Epidermal melanocyte (primary cell): ENCODE measurements around the gene ISCA2.
"Not testable (repeated sequence)": the region's sequence is repeated elsewhere in the genome, so short reads cannot be mapped to it uniquely, and the experiment has no call there.

Experiments
- DNase-seq: peaks from one replicate; pipeline ENCODE4 v3.0.0; 2011; ENCODE audit warnings: low spot score; ENCODE audit not compliant: insufficient read length

The ISCA2 gene

DNA sequence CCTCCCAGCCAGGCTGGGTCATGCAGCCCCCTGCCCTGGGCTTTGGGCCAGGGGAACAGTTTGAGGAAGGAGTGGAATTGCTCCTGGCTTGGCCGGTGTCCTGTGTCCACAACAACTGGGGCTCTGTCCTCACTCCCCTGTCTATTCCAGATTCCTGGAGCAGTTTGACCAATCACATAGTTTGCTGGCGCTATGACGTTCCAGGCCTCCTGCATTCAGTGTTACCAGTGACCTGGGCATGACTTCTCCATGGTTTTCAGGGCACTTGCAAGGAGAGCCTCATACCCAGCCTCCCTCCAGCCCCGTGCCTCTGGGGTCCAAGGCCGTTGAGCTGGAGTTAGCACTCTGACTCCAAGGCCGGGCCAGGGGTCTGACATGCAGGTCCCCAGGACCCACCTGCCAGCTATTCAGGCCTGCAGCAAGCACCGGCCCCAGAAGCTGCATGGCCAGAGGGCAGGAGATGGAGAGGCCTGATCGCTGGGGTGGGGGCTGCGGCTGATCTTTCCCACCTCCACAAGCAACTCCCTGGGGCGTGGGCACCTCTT, 34.2 kb downstream of the ISCA2 start:
- no peak for DNase-seq

DNA sequence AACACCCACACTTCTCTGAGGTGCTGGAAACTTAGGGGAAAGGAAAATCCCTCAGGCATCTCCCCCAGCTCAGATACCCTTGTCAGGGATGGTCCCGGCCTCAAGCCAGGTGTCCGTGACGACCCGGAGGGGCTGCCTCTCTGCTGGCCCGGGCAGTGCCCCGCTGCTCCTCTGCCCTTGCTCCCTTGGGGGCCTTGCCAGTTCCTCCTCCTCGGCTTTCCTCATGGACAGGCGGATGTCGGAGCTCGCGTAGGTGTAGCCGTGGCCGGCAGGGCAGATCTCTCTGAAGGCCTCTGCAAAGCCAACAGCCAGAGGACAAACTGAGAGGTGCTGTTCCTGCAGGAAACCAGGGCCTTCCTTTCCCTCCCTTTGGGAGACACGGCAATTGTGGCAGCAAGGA, 34.8 kb downstream of the ISCA2 start:
- DNase-seq: no peak

DNA sequence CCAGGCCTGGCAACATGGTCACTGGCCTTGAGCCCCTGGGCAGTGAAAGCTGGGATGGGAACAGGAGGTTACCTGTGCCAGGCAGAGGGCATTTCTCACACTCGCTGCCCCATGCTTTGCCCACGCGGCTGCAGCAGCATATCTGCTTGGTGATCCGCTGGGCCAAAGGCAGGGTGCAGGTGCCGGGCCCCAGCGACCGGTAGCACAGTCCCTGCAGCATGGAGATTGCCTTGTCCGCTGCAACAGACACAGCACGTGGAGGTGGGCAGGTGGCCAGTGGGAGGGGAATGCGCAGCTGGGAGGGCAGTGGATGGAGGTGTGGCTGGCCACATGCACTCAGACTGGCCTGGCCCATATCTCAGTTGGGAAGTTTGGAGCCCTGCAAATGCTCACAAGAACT, 35.3 kb downstream of the ISCA2 start:
- no peak for DNase-seq

- no peak for DNase-seq
Observed at GRCh38 chr14:74531006-74531405, 37.4 kb downstream of the ISCA2 start.

DNA sequence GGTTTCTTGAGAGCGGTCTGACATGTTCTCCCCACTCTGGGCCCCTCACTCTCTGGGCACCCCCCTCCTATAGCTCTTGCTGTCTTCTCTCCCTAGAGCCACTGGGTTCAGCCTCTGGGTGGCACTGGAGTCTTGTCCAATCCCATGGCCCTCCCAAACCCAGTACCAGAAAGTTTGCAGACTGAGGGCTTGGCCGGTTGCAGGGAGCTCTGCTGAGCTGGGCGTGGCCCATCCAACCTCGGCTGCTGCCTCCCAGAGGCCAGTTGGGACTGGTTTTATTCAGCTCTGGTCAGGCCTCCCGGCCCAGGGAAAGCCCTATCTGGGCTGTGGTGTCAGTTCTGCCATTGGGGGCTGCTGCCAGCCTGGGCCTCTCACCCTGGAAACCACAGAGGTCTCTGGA, 37.9 kb downstream of the ISCA2 start:
- no peak for DNase-seq

DNA sequence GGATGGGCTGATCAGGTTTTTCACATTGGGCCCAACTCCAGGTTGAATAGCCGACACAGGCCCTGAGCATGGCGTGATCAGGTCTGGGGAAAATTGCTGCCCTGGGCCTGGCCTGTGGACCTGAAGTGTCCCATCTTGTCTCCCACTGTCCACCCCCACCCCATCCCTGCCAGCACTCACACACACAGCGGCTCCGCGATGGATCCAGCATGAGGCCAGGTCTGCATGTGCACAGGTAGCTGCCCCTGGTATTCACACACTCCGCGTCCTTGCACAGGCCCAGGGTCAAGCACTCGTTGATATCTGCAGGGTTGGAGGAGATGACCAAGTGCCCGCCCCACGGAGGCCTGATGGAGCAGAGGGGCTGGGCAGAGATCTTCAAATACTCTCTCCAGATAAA, 38.7 kb downstream of the ISCA2 start:
- DNase-seq: no peak

- no peak for DNase-seq
Observed at GRCh38 chr14:74533576-74533975, 40.0 kb downstream of the ISCA2 start.

- no peak for DNase-seq
Observed at GRCh38 chr14:74535756-74536325, 42.3 kb downstream of the ISCA2 start.

- DNase-seq: not testable (repeated sequence)
Observed at GRCh38 chr14:74536336-74536735, 42.8 kb downstream of the ISCA2 start.

GRCh38 chr14:74538411-74539391, 45.1 kb downstream of the ISCA2 start:
- no peak for DNase-seq

DNA sequence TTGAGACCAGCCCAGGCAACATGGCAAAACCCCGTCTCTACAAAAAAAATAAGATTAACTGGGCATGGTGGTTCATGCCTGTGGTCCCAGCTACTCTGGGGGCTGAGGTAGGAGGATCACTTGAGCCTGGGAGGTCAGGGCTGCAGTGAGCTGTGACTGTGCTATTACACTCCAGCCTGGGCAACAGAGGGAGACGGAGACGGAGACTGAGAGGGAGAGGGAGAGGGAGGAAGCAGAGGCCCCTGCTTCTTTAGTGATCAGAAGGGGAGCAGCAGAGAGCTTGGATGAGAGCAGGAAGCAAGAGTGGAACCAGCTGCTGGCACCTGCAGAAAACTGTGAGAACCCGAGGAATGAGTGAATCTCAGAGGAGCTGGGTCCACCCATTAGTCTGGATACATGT, 45.9 kb downstream of the ISCA2 start:
- no peak for DNase-seq

DNA sequence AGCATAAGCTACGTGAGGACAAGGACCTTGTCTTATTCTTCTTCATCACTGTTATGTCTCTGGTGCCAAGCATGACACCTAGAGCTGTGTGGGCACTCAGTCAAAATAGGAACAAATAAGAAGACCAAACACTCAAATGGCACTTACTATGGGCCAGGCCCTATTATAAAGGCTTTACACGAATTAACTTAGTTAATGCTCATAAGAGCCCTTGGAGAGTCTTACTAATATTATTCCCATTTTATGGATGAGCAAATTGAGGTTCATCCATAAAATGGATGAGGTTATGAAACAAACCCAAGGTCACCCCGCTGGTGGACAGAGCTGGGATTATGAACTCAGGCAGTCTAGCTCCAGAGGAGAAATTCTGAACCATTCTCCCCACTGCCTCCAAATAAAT, 47.7 kb downstream of the ISCA2 start:
- no peak for DNase-seq

- DNase-seq: no peak
Observed at GRCh38 chr14:74542056-74542685, 48.6 kb downstream of the ISCA2 start.

DNA sequence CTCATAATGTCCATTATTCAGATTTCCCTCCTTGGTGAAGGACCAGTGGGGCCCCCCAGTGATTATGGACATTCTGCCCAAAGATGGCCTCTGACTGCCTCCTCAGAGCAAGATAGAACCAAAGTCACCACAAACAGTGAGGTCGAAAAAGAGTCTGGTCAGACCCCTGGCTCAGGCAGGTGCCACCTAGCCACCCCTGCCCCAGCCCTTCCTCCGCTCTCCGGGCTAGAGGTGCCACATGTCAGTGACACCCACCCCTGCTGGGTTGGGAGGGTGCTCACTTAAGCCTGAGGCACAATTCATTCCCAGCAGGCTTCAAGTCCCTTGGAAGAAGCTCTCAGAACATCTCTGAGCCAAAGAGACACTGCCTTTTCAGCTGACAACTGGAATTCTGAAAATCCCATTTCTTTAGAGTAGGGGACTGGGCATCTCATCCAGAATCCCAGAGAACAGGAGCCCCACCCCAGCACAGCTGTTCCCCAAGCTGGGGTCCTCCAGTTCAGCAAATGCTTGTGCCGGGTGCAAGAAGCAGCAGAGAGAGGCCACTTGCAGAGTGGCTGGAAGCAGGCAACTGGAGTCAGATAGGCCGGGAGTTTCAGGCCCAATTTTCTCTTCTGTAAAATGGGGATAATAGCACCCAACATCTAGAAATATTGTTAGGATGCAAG, 50.3 kb downstream of the ISCA2 start:
- DNase-seq: no peak

DNA sequence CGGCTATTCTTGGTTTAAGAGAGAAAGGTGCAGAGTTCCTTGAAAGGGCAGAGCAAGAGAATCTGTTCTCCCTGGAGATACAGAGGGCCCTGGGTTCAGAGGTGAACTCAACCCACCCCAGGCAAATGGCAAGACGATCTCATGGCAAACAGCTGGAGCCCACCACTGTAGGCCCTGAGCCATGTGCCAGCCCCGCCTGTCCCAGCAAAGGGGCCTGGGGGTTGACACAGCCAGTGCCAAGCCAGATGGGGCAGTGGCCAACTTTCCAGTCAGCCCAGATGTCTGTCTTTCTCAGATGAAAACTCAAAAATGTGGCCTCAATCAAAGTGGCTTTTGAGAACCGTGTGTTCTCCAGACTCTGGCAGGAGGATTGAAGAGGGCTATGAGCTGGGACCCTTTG, 51.8 kb downstream of the ISCA2 start:
- DNase-seq: no peak

- no peak for DNase-seq
Observed at GRCh38 chr14:74546416-74546815, 52.9 kb downstream of the ISCA2 start.
